Keratinocyte (primary cell): ENCODE data around the gene TTC3. TPM values are rescaled to one million over a fixed set of nuclear protein-coding genes. Genes with fewer than 3 reads are reported as not detected.

Experiments used
- DNase-seq: peaks from one replicate; pipeline ENCODE4 v3.0.0-alpha.2; 2011; ENCODE audit warnings: low read depth, missing footprints, low spot score
- FAIRE-seq: peaks from 2 replicates; lab custom pipeline; 2011; peaks lifted over from hg19 to GRCh38; lab: Jason Lieb, UNC
- H2AFZ ChIP-seq: 2 replicates; pipeline ENCODE4 v1.6.0; 2012; ENCODE audit warnings: low read length, control low read depth, inconsistent platforms; ENCODE audit not compliant: control insufficient read depth
- H3K27ac ChIP-seq: 2 replicates; pipeline ENCODE4 v1.5.1; 2011; ENCODE audit warnings: low read length; ENCODE audit not compliant: control insufficient read depth, insufficient read depth
- H3K27me3 ChIP-seq: 3 replicates; pipeline ENCODE4 v1.6.0; 2011; ENCODE audit warnings: low read length; ENCODE audit not compliant: control insufficient read depth, insufficient read depth; ENCODE audit errors: extremely low read depth
- H3K36me3 ChIP-seq, 2 experiments: 2 replicates in 1 of 2; 3 replicates in 1 of 2; pipeline ENCODE4 v1.5.1; 2011; ENCODE audit warnings: low read length in 2 of 2, mild to moderate bottlenecking in 1 of 2; ENCODE audit not compliant: control insufficient read depth in 2 of 2, insufficient read depth in 2 of 2; ENCODE audit errors: extremely low read depth in 1 of 2
- H3K4me1 ChIP-seq: 3 replicates; pipeline ENCODE4 v1.5.1; 2011; ENCODE audit warnings: low read length; ENCODE audit not compliant: control insufficient read depth, insufficient read depth; ENCODE audit errors: extremely low read depth
- H3K4me2 ChIP-seq: 3 replicates; pipeline ENCODE4 v1.6.0; 2011; ENCODE audit warnings: low read depth, low read length; ENCODE audit not compliant: control insufficient read depth, insufficient read depth; ENCODE audit errors: extremely low read depth
- H3K4me3 ChIP-seq, 3 experiments: fragments of 200-600 bp in 1 of 3; sonication (generic) in 1 of 3; 2 replicates in 2 of 3; 3 replicates in 1 of 3; pipeline ENCODE4 v1.5.1; 2011 to 2016; ENCODE audit warnings: low read length in 3 of 3, mild to moderate bottlenecking in 3 of 3, control low read depth in 2 of 3, inconsistent platforms in 1 of 3, low read depth in 1 of 3, mixed read lengths in 1 of 3, mixed run types in 1 of 3, moderate library complexity in 1 of 3; ENCODE audit not compliant: control insufficient read depth in 2 of 3, insufficient read depth in 2 of 3; ENCODE audit errors: extremely low read depth in 1 of 3
- H3K79me2 ChIP-seq: 2 replicates; pipeline ENCODE4 v1.6.0; 2012; ENCODE audit warnings: low read length; ENCODE audit not compliant: control insufficient read depth, insufficient read depth
- H3K9ac ChIP-seq: 3 replicates; pipeline ENCODE4 v1.6.0; 2011; ENCODE audit warnings: low read length; ENCODE audit not compliant: control insufficient read depth, insufficient read depth; ENCODE audit errors: extremely low read depth
- H3K9me1 ChIP-seq: 3 replicates; pipeline ENCODE4 v1.6.0; 2011; ENCODE audit warnings: low read length; ENCODE audit not compliant: control insufficient read depth, insufficient read depth; ENCODE audit errors: extremely low read depth
- H3K9me3 ChIP-seq: 2 replicates; pipeline ENCODE4 v1.5.1; 2012; ENCODE audit warnings: low read depth, low read length; ENCODE audit not compliant: control insufficient read depth
- H4K20me1 ChIP-seq: 3 replicates; pipeline ENCODE4 v1.6.0; 2011; ENCODE audit warnings: low read length; ENCODE audit not compliant: control insufficient read depth, insufficient read depth; ENCODE audit errors: extremely low read depth
- EZH2 ChIP-seq: IDR thresholded peaks from one replicate; pipeline ENCODE4 v1.6.1; 2012; ENCODE audit warnings: inconsistent platforms, mild to moderate bottlenecking, low read length, moderate library complexity
- dilution Hi-C: fragments of 300-500 bp; cut with MboI; formaldehyde crosslinking; loops from one replicate; pipeline ENCODE4 v1.7.0; 2020; ENCODE audit warnings: low sequenced_read_pairs; ENCODE audit not compliant: extremely low pct_ligation_motif_present
- polyA plus RNA-seq, 5 experiments: library from polyadenylated mRNA; depleted of rRNA in 3 of 5; stranded (reverse) in 3 of 5; stranded (forward) in 1 of 5; unstranded in 1 of 5; fragments of >200 nt; gene quantifications; 1 replicate in 1 of 5; 2 replicates in 3 of 5; 3 replicates in 1 of 5; pipeline versions ENCODE4 v1.2.1 to v1.2.3, GENCODE V29; 2011 to 2012; ENCODE audit warnings: missing spikeins in 2 of 5, low read depth in 1 of 5, low replicate concordance in 1 of 5
- TF ChIP-seq, protein P1 (sequence below), 3 experiments: IDR thresholded peaks in 1 of 3; conservative IDR thresholded peaks in 1 of 3; optimal IDR thresholded peaks in 1 of 3; 2 replicates in 2 of 3; 3 replicates in 1 of 3; pipeline versions ENCODE3 to v1.5.1; 2011; ENCODE audit warnings: low read length in 3 of 3, mild to moderate bottlenecking in 3 of 3, moderate library complexity in 2 of 3, control low read depth in 1 of 3, inconsistent platforms in 1 of 3; ENCODE audit not compliant: insufficient read depth in 2 of 3; ENCODE audit errors: extremely low read depth in 1 of 3

TTC3 gene
- polyA plus RNA-seq, 1 donor (not counting 4 experiments of a cell fraction or from before 2014, with no cell fraction given), result 38.5 TPM

DNA sequence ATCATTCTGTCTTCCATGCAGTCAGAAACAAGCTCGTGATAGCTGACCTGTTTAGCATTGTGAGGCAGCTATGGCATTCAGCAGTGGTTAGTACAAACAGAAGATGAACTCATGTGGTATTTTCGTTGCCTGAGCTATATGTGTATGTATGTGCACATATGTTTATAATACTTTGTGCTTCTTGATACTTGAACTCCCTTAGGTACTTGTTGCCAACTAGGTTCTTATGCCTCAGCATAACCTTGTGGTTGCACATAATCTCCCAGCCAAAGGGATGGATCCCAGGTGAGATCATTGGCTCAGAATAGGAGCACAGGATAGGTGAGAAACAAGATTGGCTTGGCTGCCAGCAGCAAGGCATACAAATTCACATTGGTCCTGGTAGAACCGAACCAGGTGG lies 108.0 kb downstream of the TTC3 start:
- H3K27me3 ChIP-seq, result no peaks in the 10 kb centered on the region
- peaks cover 9 to 14% of the 10 kb centered on the region in 2 experiments for H3K36me3 ChIP-seq
- H3K9me3 ChIP-seq, result no peaks in the 10 kb centered on the region
- H3K4me1 ChIP-seq, result no peaks in the 10 kb centered on the region
- H3K27ac ChIP-seq, result no peak overlapping the region
- no peak overlapping the region for H2AFZ ChIP-seq
- no peaks in the 10 kb centered on the region for H4K20me1 ChIP-seq
- TF ChIP-seq, protein P1, sequence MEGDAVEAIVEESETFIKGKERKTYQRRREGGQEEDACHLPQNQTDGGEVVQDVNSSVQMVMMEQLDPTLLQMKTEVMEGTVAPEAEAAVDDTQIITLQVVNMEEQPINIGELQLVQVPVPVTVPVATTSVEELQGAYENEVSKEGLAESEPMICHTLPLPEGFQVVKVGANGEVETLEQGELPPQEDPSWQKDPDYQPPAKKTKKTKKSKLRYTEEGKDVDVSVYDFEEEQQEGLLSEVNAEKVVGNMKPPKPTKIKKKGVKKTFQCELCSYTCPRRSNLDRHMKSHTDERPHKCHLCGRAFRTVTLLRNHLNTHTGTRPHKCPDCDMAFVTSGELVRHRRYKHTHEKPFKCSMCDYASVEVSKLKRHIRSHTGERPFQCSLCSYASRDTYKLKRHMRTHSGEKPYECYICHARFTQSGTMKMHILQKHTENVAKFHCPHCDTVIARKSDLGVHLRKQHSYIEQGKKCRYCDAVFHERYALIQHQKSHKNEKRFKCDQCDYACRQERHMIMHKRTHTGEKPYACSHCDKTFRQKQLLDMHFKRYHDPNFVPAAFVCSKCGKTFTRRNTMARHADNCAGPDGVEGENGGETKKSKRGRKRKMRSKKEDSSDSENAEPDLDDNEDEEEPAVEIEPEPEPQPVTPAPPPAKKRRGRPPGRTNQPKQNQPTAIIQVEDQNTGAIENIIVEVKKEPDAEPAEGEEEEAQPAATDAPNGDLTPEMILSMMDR (optimal IDR thresholded peaks at IDR 0.05 in 1 of 3, IDR thresholded peaks at IDR 0.05 in 1 of 3, conservative IDR thresholded peaks at IDR 0.05 in 1 of 3; ENCODE audit: extremely low read depth in 1 of 3, insufficient read depth in 2 of 3, low read length in 3 of 3), result no peak
- no peak for TF ChIP-seq EZH2
- DNase-seq, result no peak
- no peaks in the 10 kb centered on the region for H3K9me1 ChIP-seq
- FAIRE-seq, result no peak
- no peak overlapping the region for H3K9ac ChIP-seq
- no peaks in the 10 kb centered on the region for H3K79me2 ChIP-seq
- no peak overlapping the region for H3K4me3 ChIP-seq
- dilution Hi-C loops, result no loop called here
- H3K4me2 ChIP-seq, result no peak overlapping the region

DNA sequence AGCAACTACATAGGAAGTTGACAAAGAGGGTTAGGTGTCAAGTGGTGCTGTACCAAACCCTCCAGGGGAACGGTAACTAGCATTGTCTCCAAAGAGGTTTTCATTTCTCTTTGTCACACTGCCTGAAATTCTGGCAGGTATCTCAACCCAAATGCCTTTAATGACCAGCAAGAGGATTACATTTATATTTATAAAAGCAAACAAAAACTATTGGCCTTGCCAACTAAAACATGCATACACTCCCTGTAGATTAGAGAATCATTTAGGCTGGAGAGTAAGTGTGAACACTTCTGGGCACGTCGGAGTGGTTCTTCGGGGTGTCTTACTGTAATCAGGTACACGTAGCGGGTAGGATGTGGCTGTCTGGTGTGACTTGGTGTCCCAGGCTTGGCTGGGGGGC lies 109.2 kb downstream of the TTC3 start:
- H3K4me1 ChIP-seq, result no peaks in the 10 kb centered on the region
- H4K20me1 ChIP-seq, result no peaks in the 10 kb centered on the region
- FAIRE-seq (no peak), DNase-seq (no peak)
- no peak overlapping the region for H3K4me2 ChIP-seq
- H2AFZ ChIP-seq, result no peak overlapping the region
- H3K27me3 ChIP-seq, result no peaks in the 10 kb centered on the region
- peaks cover 12 to 14% of the 10 kb centered on the region in 2 experiments for H3K36me3 ChIP-seq
- no peaks in the 10 kb centered on the region for H3K9me3 ChIP-seq
- H3K9ac ChIP-seq, result no peak overlapping the region
- dilution Hi-C loops, result no loop called here
- no peaks in the 10 kb centered on the region for H3K79me2 ChIP-seq
- no peaks in the 10 kb centered on the region for H3K9me1 ChIP-seq
- no peak overlapping the region for H3K4me3 ChIP-seq
- TF ChIP-seq, protein P1 (optimal IDR thresholded peaks at IDR 0.05 in 1 of 3, IDR thresholded peaks at IDR 0.05 in 1 of 3, conservative IDR thresholded peaks at IDR 0.05 in 1 of 3; ENCODE audit: extremely low read depth in 1 of 3, insufficient read depth in 2 of 3, low read length in 3 of 3), result no peak
- TF ChIP-seq EZH2, result no peak
- H3K27ac ChIP-seq, result no peak overlapping the region
